ENCODE results near the gene SLC25A21. TPM values are rescaled to one million over a fixed set of nuclear protein-coding genes. Genes with fewer than 3 reads are reported as not detected.

The SLC25A21 gene
- total and polyA plus RNA-seq, 9 donors = 0.57 to 1.6 (median 1.1) TPM; not detected in 1

DNA sequence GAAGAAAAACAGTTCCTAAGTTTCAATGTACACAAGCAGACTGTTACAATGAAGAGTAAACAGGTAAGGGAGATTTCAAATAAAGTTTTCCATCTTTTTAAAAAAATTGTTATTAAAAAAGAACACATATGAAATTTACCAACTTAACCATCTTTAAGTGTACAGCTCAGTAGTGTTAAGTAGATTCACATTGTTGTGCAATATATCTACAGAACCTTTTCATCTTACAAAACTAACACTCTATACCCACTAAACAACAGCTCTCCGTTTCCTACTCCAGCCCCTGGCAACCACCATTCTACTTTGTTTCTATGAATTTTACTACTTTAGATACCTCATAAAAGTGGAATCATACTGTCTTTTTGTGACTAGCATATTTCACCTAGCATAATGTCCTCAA lies 139.5 kb downstream of the SLC25A21 start:
- Histone ChIP-seq H3K27ac (no peak overlapping the region), H3K4me1 (ENCODE audit: insufficient read depth) (no peaks in the 10 kb centered on the region), H3K9me3 (no peaks in the 10 kb centered on the region), H3K36me3 (no peaks in the 10 kb centered on the region), H3K4me3 (no peak overlapping the region), H3K27me3 (no peaks in the 10 kb centered on the region)
- TF ChIP-seq, protein P1, sequence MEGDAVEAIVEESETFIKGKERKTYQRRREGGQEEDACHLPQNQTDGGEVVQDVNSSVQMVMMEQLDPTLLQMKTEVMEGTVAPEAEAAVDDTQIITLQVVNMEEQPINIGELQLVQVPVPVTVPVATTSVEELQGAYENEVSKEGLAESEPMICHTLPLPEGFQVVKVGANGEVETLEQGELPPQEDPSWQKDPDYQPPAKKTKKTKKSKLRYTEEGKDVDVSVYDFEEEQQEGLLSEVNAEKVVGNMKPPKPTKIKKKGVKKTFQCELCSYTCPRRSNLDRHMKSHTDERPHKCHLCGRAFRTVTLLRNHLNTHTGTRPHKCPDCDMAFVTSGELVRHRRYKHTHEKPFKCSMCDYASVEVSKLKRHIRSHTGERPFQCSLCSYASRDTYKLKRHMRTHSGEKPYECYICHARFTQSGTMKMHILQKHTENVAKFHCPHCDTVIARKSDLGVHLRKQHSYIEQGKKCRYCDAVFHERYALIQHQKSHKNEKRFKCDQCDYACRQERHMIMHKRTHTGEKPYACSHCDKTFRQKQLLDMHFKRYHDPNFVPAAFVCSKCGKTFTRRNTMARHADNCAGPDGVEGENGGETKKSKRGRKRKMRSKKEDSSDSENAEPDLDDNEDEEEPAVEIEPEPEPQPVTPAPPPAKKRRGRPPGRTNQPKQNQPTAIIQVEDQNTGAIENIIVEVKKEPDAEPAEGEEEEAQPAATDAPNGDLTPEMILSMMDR (IDR thresholded peaks at IDR 0.05) = no peak
- TF ChIP-seq EP300 (IDR thresholded peaks at IDR 0.05) = no peak
- TF ChIP-seq POLR2A (IDR thresholded peaks at IDR 0.05) = no peak
- intact Hi-C loops (cut with DNase I) = no loop called here
- 85 to 90% (median 88%) methylated on average over 1 of the region's 1 CpG for WGBS, 3 donors
- DNase-seq = no peak

DNA sequence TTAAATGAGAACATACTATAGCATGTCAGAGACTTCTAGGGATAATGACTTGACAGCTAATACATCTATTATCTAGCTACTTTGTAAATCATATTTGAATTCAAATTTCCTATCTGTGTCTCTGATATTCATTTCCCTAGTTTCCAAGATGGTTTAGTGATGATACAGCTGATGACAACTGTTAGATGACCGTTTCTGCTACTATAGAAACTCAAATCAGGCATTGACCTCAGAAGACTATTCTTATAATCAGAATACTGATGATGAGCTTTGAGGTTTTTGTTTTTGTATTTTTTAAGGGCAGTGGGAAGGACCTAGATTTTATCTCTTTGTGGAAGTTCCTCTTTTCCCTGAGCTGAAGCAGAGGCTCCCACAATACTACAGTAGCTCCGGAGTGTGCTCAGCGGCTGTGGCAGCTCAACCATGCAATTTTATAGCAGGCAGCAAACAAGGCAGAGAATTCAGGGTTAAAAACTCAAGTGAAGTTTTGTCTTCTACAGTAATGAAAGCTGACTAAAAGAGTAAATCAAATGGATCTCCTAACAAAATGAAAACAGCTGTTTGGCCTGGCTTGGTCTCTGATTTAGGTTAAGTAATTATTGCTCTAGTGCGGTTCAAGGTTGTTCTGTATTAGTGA lies 145.1 kb downstream of the SLC25A21 start:
- Histone ChIP-seq H3K4me1 (ENCODE audit: insufficient read depth) (no peaks in the 10 kb centered on the region), H3K4me3 (no peak overlapping the region), H3K36me3 (no peaks in the 10 kb centered on the region), H3K9me3 (no peaks in the 10 kb centered on the region), H3K27ac (no peak overlapping the region), H3K27me3 (no peaks in the 10 kb centered on the region)
- WGBS, 3 donors = 58 to 70% (median 61%) methylated on average over 4 of the region's 4 CpGs
- intact Hi-C loops (cut with DNase I) = no loop called here
- TF ChIP-seq POLR2A (IDR thresholded peaks at IDR 0.05) (no peak), EP300 (IDR thresholded peaks at IDR 0.05) (no peak)
- TF ChIP-seq, protein P1 (IDR thresholded peaks at IDR 0.05) = no peak
- no peak for DNase-seq

DNA sequence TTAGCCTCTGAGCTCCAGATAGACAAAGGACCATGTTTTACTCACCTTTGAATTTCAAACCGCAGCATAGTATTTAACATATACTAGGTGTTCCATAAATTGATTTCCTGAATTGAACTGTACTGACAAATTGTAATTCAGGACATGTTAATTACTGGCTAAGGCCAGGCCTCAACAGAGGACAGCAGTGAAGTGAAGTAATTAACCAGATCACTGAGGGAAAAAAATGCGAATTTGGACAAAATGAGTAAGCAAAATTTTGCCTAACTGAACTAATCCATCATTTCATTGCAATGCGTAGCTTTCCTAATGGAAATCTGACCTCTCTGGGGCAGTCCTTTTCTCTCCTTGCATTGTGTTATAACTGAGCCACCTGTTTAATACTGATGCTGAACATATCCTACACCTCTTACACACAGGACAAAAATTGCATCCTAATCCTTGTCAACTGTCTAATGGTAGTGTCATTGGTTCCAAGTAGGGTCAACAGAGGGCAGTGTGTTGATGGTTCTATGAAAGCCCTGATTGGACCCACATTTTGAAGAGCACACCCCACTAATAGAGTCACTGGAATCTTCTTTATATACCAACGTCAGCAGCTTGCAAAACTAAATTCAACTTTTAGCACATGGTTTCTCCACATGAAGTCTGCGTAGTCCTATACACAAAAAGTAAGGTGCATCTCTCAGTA lies 148.4 kb downstream of the SLC25A21 start:
- H3K27ac ChIP-seq = no peak overlapping the region
- intact Hi-C loops (cut with DNase I) = no loop called here
- H3K4me3 ChIP-seq = no peak overlapping the region
- no peaks in the 10 kb centered on the region for H3K9me3 ChIP-seq
- WGBS, 3 donors = 87 to 92% (median 88%) methylated on average over 5 of the region's 5 CpGs
- no peak for DNase-seq
- H3K36me3 ChIP-seq = no peaks in the 10 kb centered on the region
- no peaks in the 10 kb centered on the region for H3K4me1 ChIP-seq (ENCODE audit: insufficient read depth)
- TF ChIP-seq POLR2A (IDR thresholded peaks at IDR 0.05) (no peak), EP300 (IDR thresholded peaks at IDR 0.05) (no peak)
- TF ChIP-seq, protein P1 (IDR thresholded peaks at IDR 0.05) = no peak
- H3K27me3 ChIP-seq = no peaks in the 10 kb centered on the region

DNA sequence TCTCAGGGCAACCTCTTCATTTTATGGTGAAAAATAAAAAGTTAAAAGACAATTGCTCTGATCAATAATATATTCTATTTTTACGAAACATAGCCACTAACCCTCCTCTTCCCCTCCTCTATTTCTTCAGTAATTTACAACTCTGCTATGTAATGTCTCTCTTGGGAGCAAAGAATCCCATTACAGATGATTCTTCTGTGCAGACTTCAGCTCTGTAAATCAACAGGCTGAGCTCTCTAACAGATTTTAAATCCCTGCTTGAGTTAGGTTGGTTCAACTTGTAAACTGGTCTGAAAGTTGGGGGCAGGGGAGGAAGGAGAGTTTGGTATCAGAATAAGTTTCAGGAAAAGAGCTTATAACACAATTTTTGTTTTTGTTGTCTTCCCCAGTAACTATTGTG lies 151.0 kb downstream of the SLC25A21 start:
- Histone ChIP-seq H3K27me3 (no peaks in the 10 kb centered on the region), H3K9me3 (no peaks in the 10 kb centered on the region), H3K4me3 (no peak overlapping the region), H3K27ac (no peak overlapping the region), H3K4me1 (ENCODE audit: insufficient read depth) (no peaks in the 10 kb centered on the region), H3K36me3 (no peaks in the 10 kb centered on the region)
- 67 to 94% (median 89%) methylated on average over 1 of the region's 1 CpG for WGBS, 3 donors
- intact Hi-C loops (cut with DNase I) = no loop called here
- no peak for DNase-seq
- TF ChIP-seq EP300 (IDR thresholded peaks at IDR 0.05) (no peak), POLR2A (IDR thresholded peaks at IDR 0.05) (no peak)
- TF ChIP-seq, protein P1 (IDR thresholded peaks at IDR 0.05) = no peak

All from ovary (tissue), 9 donors.